ENCODE measurements around the gene CEACAM8. TPM values are rescaled to one million over a fixed set of nuclear protein-coding genes. Genes with fewer than 3 reads are reported as not detected.

The CEACAM8 gene
- total RNA-seq, 1 experiment from 2014 or later = not detected

GRCh38 chr19:42546831-42547500 lies 47.8 kb downstream of the CEACAM8 start:
- Histone ChIP-seq H3K14ac (ENCODE audit: insufficient read depth, low read length) (no peak overlapping the region), H3K79me1 (ENCODE audit: insufficient read depth, low read depth, low read length, poor library complexity, severe bottlenecking) (no peaks in the 10 kb centered on the region), H2AFZ (ENCODE audit: low read length) (no peak overlapping the region), H2BK20ac (ENCODE audit: low read depth, low read length, poor library complexity, severe bottlenecking) (no peak overlapping the region), H4K91ac (ENCODE audit: insufficient read length, low read depth, low read length) (no peak overlapping the region), H4K5ac (ENCODE audit: insufficient read length, low read depth, low read length) (no peak overlapping the region), H4K20me1 (ENCODE audit: control insufficient read depth, insufficient read depth, insufficient read length) (no peaks in the 10 kb centered on the region), H3K9me3 (ENCODE audit: control insufficient read depth, low read depth, low read length) (no peaks in the 10 kb centered on the region), H2BK15ac (ENCODE audit: low read depth, low read length) (no peak overlapping the region), H4K8ac (replicated peaks; ENCODE audit: insufficient read length, low read depth, low read length) (no peak overlapping the region), H2BK12ac (ENCODE audit: insufficient read length, low read depth, low read length) (no peak overlapping the region), H3K23me2 (ENCODE audit: insufficient read length, low read depth, low read length, poor library complexity, severe bottlenecking) (no peaks in the 10 kb centered on the region), H3K23ac (ENCODE audit: insufficient read length, low read depth, low read length) (no peak overlapping the region), H3K18ac (ENCODE audit: insufficient read length, low read depth, low read length) (no peak overlapping the region), H2AK5ac (ENCODE audit: insufficient read length, low read length) (no peak overlapping the region), H3K56ac (ENCODE audit: insufficient read length, low read depth, low read length) (no peak overlapping the region), H2BK5ac (ENCODE audit: insufficient read length, low read length) (no peak overlapping the region), H3K4me2 (ENCODE audit: insufficient read depth, insufficient read length, low read length) (no peak overlapping the region), H3T11ph (ENCODE audit: low read length) (no peak overlapping the region), H3K27me3 (ENCODE audit: insufficient read depth, low read length) (no peaks in the 10 kb centered on the region; the same call in 1 of the 2 replicates), H3K4me1 (ENCODE audit: insufficient read depth, low read length) (no peaks in the 10 kb centered on the region), H3K79me2 (ENCODE audit: insufficient read depth, low read length) (no peaks in the 10 kb centered on the region), H3K27ac (ENCODE audit: insufficient read length, low read depth, low read length) (no peak overlapping the region), H3K4ac (ENCODE audit: low read depth, low read length) (no peak overlapping the region), H2BK120ac (ENCODE audit: low read depth, low read length, poor library complexity, severe bottlenecking) (peak overlapping the region; percentile 41), H3K9ac (ENCODE audit: extremely low read depth, insufficient read length, low read length) (no peak overlapping the region)
- TF ChIP-seq CTCF (conservative IDR thresholded peaks at IDR 0.05) = no peak
- Mint-ChIP-seq H3K27ac (no peak overlapping the region; a peak in 1 of 7 replicates), H3K9me3 (peaks cover 28 to 32% of the 10 kb centered on the region in 2 experiments), H3K36me3 (ENCODE audit: insufficient read depth in 1 of 3, low read depth in 3 of 3) (peaks cover 7 to 27% (median 18%) of the 10 kb centered on the region in 3 experiments; a peak in 6 of 7 replicates), H3K4me1 (no peaks in the 10 kb centered on the region; a peak in 1 of 4 replicates), H3K27me3 (ENCODE audit: low read depth) (peaks cover 41% of the 10 kb centered on the region), H3K4me3 (no peak overlapping the region)
- DNase-seq = no peak
- no CpG with 5 or more reads among the region's 4 CpGs for WGBS (ENCODE audit: extremely low coverage, insufficient read length, low lambda C conversion rate)

Measured in H9 (cell line).